B cell (primary cell): ENCODE data around the gene DAG1. TPM values are rescaled to one million over a fixed set of nuclear protein-coding genes. Genes with fewer than 3 reads are reported as not detected.

Source experiments
- ATAC-seq: fragments of 200-7000 bp; cut with Tn5 transposase; one replicate; pipeline ENCODE4 v1.10.0; 2021; ENCODE audit warnings: low read depth, mild to moderate bottlenecking, moderate number of reproducible peaks, moderate library complexity
- CTCF ChIA-PET: fragments of 350-600 bp; sonication (Branson Sonifier 250); formaldehyde crosslinking; loops from one replicate; lab custom pipeline; 2021; ENCODE audit warnings: antibody characterized with exemption, inconsistent platforms; lab: Charles Lee
- POLR2A ChIA-PET: fragments of 350-600 bp; sonication (Branson Sonifier 250); formaldehyde crosslinking; loops from one replicate; lab custom pipeline; 2021; ENCODE audit warnings: antibody characterized with exemption; lab: Charles Lee
- DNase-seq: peaks from one replicate; pipeline ENCODE4 v3.0.0; 2013
- H2AFZ ChIP-seq: 2 replicates; pipeline ENCODE4 v1.6.1; 2012; ENCODE audit warnings: mild to moderate bottlenecking, low read depth, low read length; ENCODE audit not compliant: insufficient read depth, poor library complexity, severe bottlenecking
- H3K27ac ChIP-seq, 2 donors: 1 replicate in 1 of 2; 2 replicates in 1 of 2; pipeline ENCODE4 v1.5.1; 2012 to 2013; ENCODE audit warnings: low read length in 2 of 2, mild to moderate bottlenecking in 2 of 2, moderate library complexity in 1 of 2
- H3K27me3 ChIP-seq, 4 experiments: fragments of 200-600 bp in 1 of 4; sonication (generic) in 1 of 4; replicated peaks in 1 of 4; 1 replicate in 2 of 4; 2 replicates in 2 of 4; pipeline versions ENCODE4 v1.6.1 to v1.7.0; 2013 to 2016; ENCODE audit warnings: low read length in 3 of 4, mild to moderate bottlenecking in 2 of 4, mixed read lengths in 1 of 4, moderate library complexity in 1 of 4; ENCODE audit not compliant: insufficient read depth in 4 of 4, control insufficient read depth in 3 of 4; ENCODE audit errors: control extremely low read depth in 1 of 4
- H3K36me3 ChIP-seq, 2 experiments: replicated peaks in 1 of 2; 1 replicate in 1 of 2; 2 replicates in 1 of 2; pipeline versions ENCODE4 v1.6.1 to v1.7.1; 2013; ENCODE audit warnings: low read length in 1 of 2; ENCODE audit not compliant: insufficient read depth in 2 of 2, control insufficient read depth in 1 of 2; ENCODE audit errors: control extremely low read depth in 1 of 2, extremely low read depth in 1 of 2
- H3K4me1 ChIP-seq, 2 donors: fragments of 200-600 bp in 1 of 2; sonication (generic) in 1 of 2; 1 replicate in 1 of 2; 2 replicates in 1 of 2; pipeline versions ENCODE4 v1.5.1 to v1.6.1; 2013 to 2017; ENCODE audit warnings: low read length in 2 of 2; ENCODE audit not compliant: control insufficient read depth in 2 of 2, insufficient read depth in 2 of 2
- H3K4me2 ChIP-seq: replicated peaks from 2 replicates; pipeline ENCODE3; 2012; ENCODE audit warnings: mild to moderate bottlenecking, low read depth, low read length; ENCODE audit not compliant: poor library complexity, severe bottlenecking
- H3K4me3 ChIP-seq, 5 experiments: fragments of 200-600 bp in 1 of 5; sonication (generic) in 1 of 5; 1 replicate in 3 of 5; 2 replicates in 2 of 5; pipeline versions ENCODE4 v1.5.1 to v1.7.0; 2011 to 2016; ENCODE audit warnings: low read length in 4 of 5, mild to moderate bottlenecking in 4 of 5, low read depth in 2 of 5, control low read depth in 1 of 5, moderate library complexity in 1 of 5; ENCODE audit not compliant: insufficient read depth in 1 of 5; ENCODE audit errors: control extremely low read depth in 1 of 5, extremely low read depth in 1 of 5
- H3K79me2 ChIP-seq: fragments of 200-600 bp; sonication (generic); one replicate; pipeline ENCODE4 v1.6.0; 2016; ENCODE audit warnings: low read length; ENCODE audit not compliant: control insufficient read depth, insufficient read depth
- H3K9ac ChIP-seq: fragments of 200-600 bp; sonication (generic); 2 replicates; pipeline ENCODE4 v1.6.1; 2017; ENCODE audit warnings: mild to moderate bottlenecking, low read length, moderate library complexity
- H3K9me3 ChIP-seq, 3 donors: one replicate each; pipeline versions ENCODE4 v1.6.1 to v1.7.1; 2013; ENCODE audit warnings: low read length in 2 of 3; ENCODE audit not compliant: control insufficient read depth in 2 of 3, insufficient read depth in 1 of 3; ENCODE audit errors: control extremely low read depth in 1 of 3
- H4K20me1 ChIP-seq: 2 replicates; pipeline ENCODE4 v1.6.0; 2012; ENCODE audit warnings: mild to moderate bottlenecking, low read length; ENCODE audit not compliant: insufficient read depth, control insufficient read depth, poor library complexity, severe bottlenecking
- H3K27ac Mint-ChIP-seq: one replicate; pipeline ENCODE4 v1.8.0; 2021; ENCODE audit warnings: mixed read lengths
- H3K27me3 Mint-ChIP-seq: one replicate; pipeline ENCODE4 v1.8.0; 2021; ENCODE audit warnings: mixed read lengths
- H3K4me1 Mint-ChIP-seq: one replicate; pipeline ENCODE4 v1.8.0; 2021; ENCODE audit warnings: mixed read lengths
- H3K4me3 Mint-ChIP-seq: one replicate; pipeline ENCODE4 v1.8.0; 2021; ENCODE audit warnings: mixed read lengths
- H3K9me3 Mint-ChIP-seq: one replicate; pipeline ENCODE4 v1.8.0; 2022; ENCODE audit warnings: mixed read lengths; ENCODE audit not compliant: insufficient read depth
- CTCF ChIP-seq: fragments of 200-600 bp; IDR thresholded peaks from one replicate; pipeline ENCODE4 v1.8.0; 2022; ENCODE audit warnings: antibody characterized with exemption, mild to moderate bottlenecking
- EZH2 ChIP-seq: IDR thresholded peaks from 2 replicates; pipeline ENCODE4 v1.6.1; 2012; ENCODE audit warnings: borderline replicate concordance, low read depth, mild to moderate bottlenecking, moderate library complexity, low read length; ENCODE audit not compliant: insufficient read depth, poor library complexity, severe bottlenecking
- WGBS: methylation state at CpG from one replicate; pipeline ENCODE4 v1.1.5; 2013; ENCODE audit warnings: missing lambda C conversion rate; ENCODE audit not compliant: insufficient coverage; 5-methylcytosine and 5-hydroxymethylcytosine counted together
- intact Hi-C: fragments of 100-400 bp; cut with micrococcal nuclease; formaldehyde crosslinking; loops from one replicate; pipeline ENCODE4 v1.10.0; 2022
- polyA plus RNA-seq: library from polyadenylated mRNA; depleted of rRNA; stranded (reverse); fragments of >200 nt; gene quantifications from 2 replicates; pipeline ENCODE4 v1.2.3, GENCODE V29; 2012
- total RNA-seq, 2 donors: library from RNA; stranded (reverse); fragments of 120-200 nt in 1 of 2; gene quantifications; 1 replicate in 1 of 2; 2 replicates in 1 of 2; pipeline versions ENCODE4 v1.2.3 to v1.2.4, GENCODE V29; 2013 to 2022

DAG1 gene
- total and polyA plus RNA-seq, 2 donors (not counting 1 experiment from before 2014, with no cell fraction given) = 9.6 to 27.2 TPM

GRCh38 chr3:49523756-49524747 is 54.0 kb downstream of the DAG1 start:
- no peak overlapping the region for H3K4me3 Mint-ChIP-seq
- H3K79me2 ChIP-seq = peaks cover 52% of the 10 kb centered on the region
- H2AFZ ChIP-seq = no peak overlapping the region
- no peaks in the 10 kb centered on the region for H3K27me3 ChIP-seq
- no peaks in the 10 kb centered on the region for H3K9me3 ChIP-seq
- H3K36me3 ChIP-seq = peaks cover 0 to under 1% of the 10 kb centered on the region in 2 experiments
- CTCF ChIA-PET = interaction anchor here (0.6 to 1.2 kb wide), 2 partner anchors 16 to 52 kb away, joined by 3 to 4 read pairs; no protein-coding TSS in a partner anchor
- DNase-seq (no peak), ATAC-seq (no peak)
- H3K27ac Mint-ChIP-seq = peak overlapping the region; percentile 41
- POLR2A ChIA-PET = no interaction called here
- TF ChIP-seq CTCF (no peak), EZH2 (no peak)
- WGBS = 80% methylated on average over 4 of the region's 5 CpGs
- no peak overlapping the region for H3K4me3 ChIP-seq
- no peak overlapping the region for H3K4me2 ChIP-seq
- peaks cover 3 to 4% of the 10 kb centered on the region in 2 donors for H3K4me1 ChIP-seq
- intact Hi-C loops = no loop called here
- H4K20me1 ChIP-seq = peaks cover 22% of the 10 kb centered on the region
- no peaks in the 10 kb centered on the region for H3K27me3 Mint-ChIP-seq
- no peaks in the 10 kb centered on the region for H3K9me3 Mint-ChIP-seq
- no peak overlapping the region for H3K9ac ChIP-seq
- peaks cover 11% of the 10 kb centered on the region for H3K4me1 Mint-ChIP-seq
- no peak overlapping the region for H3K27ac ChIP-seq

GRCh38 chr3:49529567-49529966 is 59.5 kb downstream of the DAG1 start:
- Mint-ChIP-seq H3K27ac (no peak overlapping the region), H3K27me3 (no peaks in the 10 kb centered on the region), H3K9me3 (no peaks in the 10 kb centered on the region), H3K4me3 (no peak overlapping the region), H3K4me1 (no peaks in the 10 kb centered on the region)
- no peak overlapping the region for H3K27ac ChIP-seq
- no peak for DNase-seq
- H2AFZ ChIP-seq = no peak overlapping the region
- H3K36me3 ChIP-seq = peaks cover 0 to 35% of the 10 kb centered on the region in 2 experiments
- no peak overlapping the region for H3K4me3 ChIP-seq
- ChIA-PET CTCF (interaction anchor here (2.8 kb wide), 1 partner anchor 10 kb away, joined by 11 read pairs; no protein-coding TSS in a partner anchor), POLR2A (no interaction called here)
- TF ChIP-seq CTCF (no peak), EZH2 (no peak)
- H3K9ac ChIP-seq = no peak overlapping the region
- no peak for ATAC-seq
- peaks cover 23% of the 10 kb centered on the region for H4K20me1 ChIP-seq
- H3K9me3 ChIP-seq = no peaks in the 10 kb centered on the region
- no peak overlapping the region for H3K4me2 ChIP-seq
- H3K4me1 ChIP-seq = no peaks in the 10 kb centered on the region
- no peaks in the 10 kb centered on the region for H3K27me3 ChIP-seq
- peaks cover 28% of the 10 kb centered on the region for H3K79me2 ChIP-seq
- intact Hi-C loops = no loop called here
